Mesangial cell (primary cell): Measurements from ENCODE around the gene SELENOH. TPM values are rescaled to one million over a fixed set of nuclear protein-coding genes. Genes with fewer than 3 reads are reported as not detected.

Experiments used
- total RNA-seq: library from RNA; depleted of rRNA; stranded (reverse); fragments of >200 nt; gene quantifications from 2 replicates; pipeline ENCODE4 v1.2.3, GENCODE V29; 2015

Gene SELENOH
- total RNA-seq: 141 and 172 TPM in 2 replicates

GRCh38 chr11:57741132-57742086, at the start of gene SELENOH:
SELENOH (plus strand) TSS chr11:57741491; CDS start chr11:57741596, 105 bp downstream.

DNA sequence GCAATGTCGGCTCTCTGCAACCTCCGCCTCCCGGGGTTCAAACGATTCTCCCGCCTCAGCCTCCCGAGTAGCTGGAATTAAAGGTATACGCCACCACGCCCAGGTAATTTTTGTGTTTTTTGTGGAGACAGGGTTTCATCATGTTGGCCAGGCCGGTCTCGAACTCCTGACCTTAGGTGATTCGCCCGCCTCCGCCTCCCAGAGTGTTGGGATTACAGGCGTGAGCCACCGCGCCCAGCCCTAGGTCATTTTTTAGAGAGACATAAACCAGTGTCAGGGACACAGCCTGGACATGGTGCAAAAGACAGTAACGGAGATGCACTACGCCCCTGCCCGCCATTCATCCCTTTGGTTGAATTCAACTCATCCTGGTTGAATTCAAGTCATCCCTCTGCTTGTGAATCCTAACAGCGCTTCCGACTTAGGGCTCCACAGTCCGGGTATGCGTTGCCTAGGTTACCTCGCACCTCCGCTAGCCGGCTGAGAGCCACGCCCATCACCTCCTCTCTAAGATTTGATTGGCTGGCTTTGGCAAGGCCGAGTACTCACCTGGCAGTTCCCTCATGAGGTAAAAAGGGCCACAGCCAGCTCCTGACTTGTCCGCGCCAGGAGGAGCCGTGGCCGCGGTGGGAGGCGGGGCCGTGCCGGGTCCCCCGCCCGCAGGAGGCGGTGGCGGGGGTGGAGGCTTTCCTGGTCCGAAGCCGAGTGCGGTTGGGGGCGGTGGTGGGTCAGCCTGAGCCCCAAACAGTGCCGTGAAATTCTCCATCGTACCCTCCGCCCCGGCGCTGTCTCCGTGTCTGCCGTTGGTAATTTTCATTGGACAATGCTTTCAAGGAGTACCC, 29.7 kb upstream of the SELENOH start, which contains the start of gene MED19:
TSS of gene MED19 (minus strand) at position 802 of the 842 bp plus-strand sequence. CDS start at position 766, 36 bp downstream.

GRCh38 chr11:57712256-57713150, 28.8 kb upstream of the SELENOH start, which contains the start of gene TMX2:
TMX2 (plus strand) TSS chr11:57712593; CDS start chr11:57712619, 26 bp downstream.

DNA sequence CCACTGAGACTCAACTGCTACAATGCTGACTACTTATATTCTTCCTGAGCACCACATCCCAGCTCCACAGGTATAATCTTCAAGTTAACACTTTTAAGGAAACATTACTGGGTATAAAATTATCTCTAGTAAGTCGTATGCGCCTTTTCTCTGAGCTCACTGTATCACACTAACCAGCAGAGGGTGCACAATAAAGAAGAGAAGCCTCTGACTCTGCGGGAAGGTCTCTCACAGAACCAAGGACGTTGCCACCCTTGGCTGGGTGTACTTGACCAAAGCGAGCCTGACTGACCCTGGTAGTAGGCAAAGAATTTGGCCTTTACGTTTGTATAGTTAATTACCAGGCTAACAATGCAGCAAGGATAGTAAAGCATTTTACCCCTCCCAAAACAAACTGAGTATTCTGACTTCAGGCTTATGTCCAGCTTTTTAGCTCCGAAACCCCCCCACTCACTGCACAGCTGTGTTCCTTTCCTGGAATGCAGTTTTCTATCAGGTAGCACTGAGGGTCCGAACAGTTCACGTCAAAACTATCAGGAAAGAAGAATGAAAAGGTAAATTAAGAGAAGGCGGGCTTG, 10.5 kb downstream of the SELENOH start, which contains the start of gene BTBD18:
TSS of gene BTBD18 (minus strand) at position 144 of the 578 bp plus-strand sequence. CDS start 631 bp downstream, outside the sequence.

DNA sequence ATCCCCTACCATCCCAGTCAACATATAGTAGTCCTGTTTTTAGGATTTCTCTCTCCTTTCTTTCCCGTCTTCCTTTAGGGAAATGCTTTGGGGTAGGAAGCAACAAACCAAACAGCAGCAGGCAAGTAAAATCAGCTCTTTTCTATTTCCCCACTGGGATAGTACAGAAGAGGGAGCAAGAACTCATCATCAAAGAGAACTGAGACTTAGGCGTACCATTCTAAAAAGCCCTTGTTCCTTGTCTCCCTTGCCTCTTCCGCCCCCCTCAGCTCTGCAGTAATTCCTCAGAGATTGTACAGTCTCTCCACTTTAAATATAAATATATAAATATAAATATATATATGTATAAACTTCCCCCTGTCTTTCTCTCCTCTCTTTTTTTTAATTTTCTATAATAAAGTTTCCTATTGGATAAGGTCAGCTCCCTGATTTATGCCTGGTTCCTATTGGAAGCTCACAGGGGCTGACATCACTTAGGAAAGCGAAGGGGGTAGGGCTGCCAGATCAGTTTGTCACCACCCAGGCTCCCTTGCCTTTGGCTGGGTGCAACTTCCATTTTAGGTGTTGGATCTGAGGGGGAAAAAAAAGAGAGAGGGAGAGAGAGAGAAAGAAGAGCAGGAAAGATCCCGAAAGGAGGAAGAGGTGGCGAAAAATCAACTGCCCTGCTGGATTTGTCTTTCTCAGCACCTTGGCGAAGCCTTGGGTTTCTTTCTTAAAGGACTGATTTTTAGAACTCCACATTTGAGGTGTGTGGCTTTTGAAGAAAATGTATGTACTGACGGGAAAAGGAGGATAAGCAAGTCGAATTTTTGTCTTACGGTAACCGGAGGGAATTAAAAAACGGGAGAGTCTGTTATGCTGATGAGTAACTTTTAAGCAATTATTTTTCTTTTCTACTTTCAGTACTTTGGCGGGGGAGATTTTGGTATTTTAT, 20.3 kb downstream of the SELENOH start, which contains the start of gene CTNND1:
TSS of gene CTNND1 (plus strand) at position 502 of the 934 bp plus-strand sequence. CDS start 29,677 bp downstream, outside the sequence.

Other genes starting within 250 kb of the SELENOH start
- 9.8 and 12.4 TPM in 2 replicates for gene SLC43A1, start 225.8 kb upstream of the SELENOH start, total RNA-seq
- 37.6 and 71.2 TPM in 2 replicates for gene TIMM10, start 210.7 kb upstream of the SELENOH start, total RNA-seq
- not detected in 2 replicates for gene SMTNL1, start 203.9 kb upstream of the SELENOH start, total RNA-seq
- gene UBE2L6, start 173.8 kb upstream of the SELENOH start, total RNA-seq: 11.9 and 50.8 TPM in 2 replicates
- gene SERPING1, start 143.8 kb upstream of the SELENOH start, total RNA-seq: 5.1 and 28.6 TPM in 2 replicates
- 0.38 TPM in 1 of 2 replicates, not detected in the other for gene YPEL4, start 91.6 kb upstream of the SELENOH start, total RNA-seq
- gene CLP1, start 83.7 kb upstream of the SELENOH start, total RNA-seq: 13.6 and 14.7 TPM in 2 replicates
- gene ZDHHC5, start 73.4 kb upstream of the SELENOH start, total RNA-seq: 45.6 and 59.2 TPM in 2 replicates
- 33.6 and 36.5 TPM in 2 replicates for gene MED19, start 29.3 kb upstream of the SELENOH start, total RNA-seq
- 54.0 and 69.1 TPM in 2 replicates for gene TMX2, start 28.9 kb upstream of the SELENOH start, total RNA-seq
- not detected in 2 replicates for gene BTBD18, start 10.3 kb downstream of the SELENOH start, total RNA-seq
- gene CTNND1, start 20.3 kb downstream of the SELENOH start, total RNA-seq: 76.8 and 97.1 TPM in 2 replicates